ENCODE results near the gene NLGN1.

The NLGN1 gene

DNA sequence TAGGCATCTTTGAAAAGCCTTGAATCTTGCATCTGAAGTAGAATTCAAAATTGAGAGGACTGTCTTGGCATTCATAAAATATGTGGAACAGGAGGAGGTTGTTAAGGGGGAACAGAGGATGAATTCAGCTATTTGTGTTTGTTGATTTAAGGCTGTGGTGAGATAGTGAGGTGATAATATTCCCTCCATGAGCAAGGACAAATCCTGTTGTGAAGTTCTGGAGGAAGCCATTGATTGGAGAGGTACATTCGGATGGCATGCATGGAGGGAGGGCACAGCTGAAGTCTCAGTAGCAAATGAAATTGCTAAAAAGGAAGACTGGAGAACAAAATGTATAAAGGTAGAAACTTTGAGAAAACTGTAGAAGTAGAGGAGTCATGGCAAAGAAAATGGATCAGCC, 443.8 kb downstream of the NLGN1 start:
- H3K9me3 Mint-ChIP-seq = no peaks in the 10 kb centered on the region
- H3K27me3 Mint-ChIP-seq (ENCODE audit: low read depth) = no peaks in the 10 kb centered on the region
- no peak overlapping the region for H3K4me3 Mint-ChIP-seq
- no peaks in the 10 kb centered on the region for H3K4me1 Mint-ChIP-seq (ENCODE audit: low read depth)
- no peak overlapping the region for H3K27ac Mint-ChIP-seq
- H3K36me3 Mint-ChIP-seq (ENCODE audit: low read depth) = no peaks in the 10 kb centered on the region

DNA sequence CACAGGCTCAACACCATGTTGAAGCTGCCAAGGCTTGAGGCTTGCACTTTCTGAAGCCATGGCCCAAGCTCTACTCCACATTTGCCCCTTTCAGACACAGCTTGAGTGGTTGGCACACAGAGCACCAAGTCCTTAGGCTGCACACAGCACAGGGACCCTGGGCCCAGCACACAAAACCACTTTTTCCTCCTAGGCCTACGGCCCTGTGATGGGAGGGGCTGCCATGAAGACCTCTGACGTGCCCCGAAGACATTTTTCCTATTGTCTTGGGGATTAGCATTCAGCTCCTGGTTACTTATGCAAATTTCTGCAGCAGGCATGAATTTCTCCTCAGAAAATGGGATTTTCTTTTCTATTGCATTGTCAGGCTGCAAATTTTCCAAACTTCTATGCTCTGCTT, 445.5 kb downstream of the NLGN1 start:
- no peaks in the 10 kb centered on the region for H3K27me3 Mint-ChIP-seq (ENCODE audit: low read depth)
- no peaks in the 10 kb centered on the region for H3K4me1 Mint-ChIP-seq (ENCODE audit: low read depth)
- H3K27ac Mint-ChIP-seq = no peak overlapping the region
- H3K36me3 Mint-ChIP-seq (ENCODE audit: low read depth) = no peaks in the 10 kb centered on the region
- no peaks in the 10 kb centered on the region for H3K9me3 Mint-ChIP-seq
- H3K4me3 Mint-ChIP-seq = no peak overlapping the region

DNA sequence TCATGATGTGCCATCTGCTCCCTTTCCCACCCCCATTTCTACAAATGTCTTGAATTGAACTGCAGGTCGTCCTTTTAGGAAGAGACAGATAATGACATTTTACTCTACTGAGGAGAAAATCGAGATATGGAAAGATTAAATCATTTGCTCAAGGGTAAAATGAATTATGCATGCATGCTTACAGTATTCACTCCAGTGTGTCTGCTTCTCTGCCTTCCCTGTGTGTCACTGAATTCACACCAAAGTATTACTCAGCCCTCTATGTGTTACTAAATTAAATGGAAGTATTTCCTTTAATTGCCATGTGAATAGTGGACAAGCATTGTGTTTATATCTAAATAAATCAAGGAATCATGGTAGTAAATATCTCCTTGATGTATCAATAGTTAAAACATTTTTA, 449.0 kb downstream of the NLGN1 start:
- Mint-ChIP-seq H3K27ac (no peak overlapping the region), H3K27me3 (ENCODE audit: low read depth) (no peaks in the 10 kb centered on the region), H3K4me1 (ENCODE audit: low read depth) (no peaks in the 10 kb centered on the region), H3K4me3 (no peak overlapping the region), H3K36me3 (ENCODE audit: low read depth) (no peaks in the 10 kb centered on the region), H3K9me3 (no peaks in the 10 kb centered on the region)

DNA sequence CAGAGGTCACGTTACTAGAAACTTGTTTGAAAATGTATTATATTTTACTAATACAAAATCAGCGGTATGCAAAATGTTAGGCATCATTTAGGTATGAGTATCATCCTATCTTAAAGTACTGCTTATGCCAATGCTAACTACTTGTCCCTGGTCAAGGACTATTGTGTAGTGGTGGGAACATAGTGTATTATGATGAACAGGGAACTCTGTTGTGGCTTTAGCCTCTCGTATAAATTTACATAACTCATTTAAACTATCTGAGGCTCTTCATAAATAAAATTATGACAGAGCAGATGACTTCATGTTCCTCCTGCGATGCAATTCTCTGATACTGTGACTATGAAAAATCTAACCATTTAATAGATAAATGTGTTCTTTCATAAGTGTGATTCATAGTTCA, 451.9 kb downstream of the NLGN1 start:
- Mint-ChIP-seq H3K27ac (no peak overlapping the region), H3K27me3 (ENCODE audit: low read depth) (no peaks in the 10 kb centered on the region), H3K36me3 (ENCODE audit: low read depth) (no peaks in the 10 kb centered on the region), H3K4me1 (ENCODE audit: low read depth) (no peaks in the 10 kb centered on the region), H3K9me3 (no peaks in the 10 kb centered on the region), H3K4me3 (no peak overlapping the region)

DNA sequence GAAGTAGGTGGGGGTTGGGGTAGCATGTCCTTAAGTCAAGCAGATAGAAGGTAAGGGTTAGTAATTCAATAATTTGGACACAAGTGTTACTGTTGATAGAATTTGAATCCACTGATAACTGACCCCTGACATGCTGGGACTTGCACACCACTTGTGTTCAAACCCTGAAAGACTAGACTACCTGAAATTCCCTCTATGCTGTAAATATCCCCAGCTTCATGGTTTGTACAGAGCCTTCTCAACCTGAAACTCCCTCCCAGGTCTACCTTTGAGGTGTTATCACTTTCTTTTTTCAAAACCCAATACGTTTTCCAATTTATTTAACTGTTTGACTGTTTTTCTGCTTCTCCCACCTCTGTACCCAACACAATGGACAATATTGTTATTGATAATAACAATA, 459.6 kb downstream of the NLGN1 start:
- Mint-ChIP-seq H3K9me3 (no peaks in the 10 kb centered on the region), H3K4me3 (no peak overlapping the region), H3K27me3 (ENCODE audit: low read depth) (no peaks in the 10 kb centered on the region), H3K4me1 (ENCODE audit: low read depth) (no peaks in the 10 kb centered on the region), H3K27ac (no peak overlapping the region), H3K36me3 (ENCODE audit: low read depth) (no peaks in the 10 kb centered on the region)

DNA sequence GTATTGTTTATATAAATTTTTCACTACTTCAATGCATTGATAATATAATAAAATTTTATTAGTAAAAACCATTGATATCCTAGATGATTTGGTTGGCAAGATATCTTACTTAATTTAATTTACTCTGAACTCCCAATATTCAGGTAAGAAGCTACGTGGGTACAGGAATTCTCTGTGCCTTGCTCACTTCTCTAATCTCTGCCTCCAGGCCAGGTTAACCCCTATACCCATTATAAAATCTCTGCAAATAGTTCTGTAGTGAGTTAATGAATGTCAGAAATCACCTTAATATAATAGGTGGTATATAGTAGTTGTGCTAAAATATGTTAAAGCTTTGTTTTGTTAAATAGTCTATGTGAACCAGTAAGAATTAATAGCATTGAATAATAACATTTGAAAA, 465.2 kb downstream of the NLGN1 start:
- H3K4me1 Mint-ChIP-seq (ENCODE audit: low read depth) = no peaks in the 10 kb centered on the region
- H3K36me3 Mint-ChIP-seq (ENCODE audit: low read depth) = no peaks in the 10 kb centered on the region
- no peak overlapping the region for H3K4me3 Mint-ChIP-seq
- H3K27me3 Mint-ChIP-seq (ENCODE audit: low read depth) = no peaks in the 10 kb centered on the region
- no peak overlapping the region for H3K27ac Mint-ChIP-seq
- no peaks in the 10 kb centered on the region for H3K9me3 Mint-ChIP-seq

DNA sequence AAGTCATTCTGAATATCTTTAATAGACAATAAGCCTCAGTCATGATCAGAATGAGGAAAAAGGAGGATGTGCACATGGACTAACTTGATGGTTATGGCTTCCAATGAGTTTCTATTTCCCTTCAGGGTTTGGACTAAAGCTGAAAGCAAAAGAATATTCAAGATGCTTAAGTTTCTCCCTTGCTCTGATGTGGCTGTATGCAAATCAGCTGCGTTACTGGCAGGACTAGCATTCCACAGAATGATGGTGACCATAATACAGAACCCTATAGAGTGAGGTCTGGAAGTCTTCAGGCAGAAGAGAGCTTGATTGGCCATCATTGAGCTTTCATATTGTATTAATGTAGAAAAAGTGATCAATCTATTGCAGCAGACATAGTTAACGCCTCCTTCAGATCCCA, 466.0 kb downstream of the NLGN1 start:
- H3K27ac Mint-ChIP-seq = no peak overlapping the region
- no peaks in the 10 kb centered on the region for H3K36me3 Mint-ChIP-seq (ENCODE audit: low read depth)
- H3K4me3 Mint-ChIP-seq = no peak overlapping the region
- H3K9me3 Mint-ChIP-seq = no peaks in the 10 kb centered on the region
- no peaks in the 10 kb centered on the region for H3K4me1 Mint-ChIP-seq (ENCODE audit: low read depth)
- no peaks in the 10 kb centered on the region for H3K27me3 Mint-ChIP-seq (ENCODE audit: low read depth)

DNA sequence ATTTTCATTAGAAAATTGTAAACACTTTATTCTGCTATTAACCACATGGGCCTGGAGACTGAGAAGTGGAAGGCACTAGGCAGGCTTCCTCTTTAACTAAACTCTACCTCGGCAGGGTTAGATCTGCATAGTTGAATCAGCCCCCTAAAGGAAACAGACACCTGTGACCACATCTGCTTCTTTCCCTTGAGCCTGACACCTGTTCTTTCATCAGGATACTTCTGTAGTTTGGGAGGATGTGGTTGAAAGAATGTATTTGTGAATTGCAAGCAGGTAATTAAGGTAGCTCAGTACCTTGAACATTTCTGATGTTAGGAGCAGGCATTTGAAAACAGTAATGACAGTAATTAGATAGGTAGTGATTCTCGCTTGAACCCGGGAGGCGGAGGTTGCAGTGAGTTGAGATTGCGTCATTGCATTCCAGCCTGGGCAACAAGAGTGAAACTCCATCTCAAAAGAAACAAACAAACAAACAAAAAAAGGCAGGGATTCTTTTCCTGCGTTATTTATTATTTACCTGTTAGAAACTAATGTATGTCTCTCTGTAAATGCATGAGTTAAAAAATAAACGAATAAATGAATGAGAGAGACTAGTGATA, 468.5 kb downstream of the NLGN1 start:
- H3K36me3 Mint-ChIP-seq (ENCODE audit: low read depth) = no peaks in the 10 kb centered on the region
- H3K4me1 Mint-ChIP-seq (ENCODE audit: low read depth) = no peaks in the 10 kb centered on the region
- H3K4me3 Mint-ChIP-seq = no peak overlapping the region
- H3K9me3 Mint-ChIP-seq = no peaks in the 10 kb centered on the region
- H3K27me3 Mint-ChIP-seq (ENCODE audit: low read depth) = no peaks in the 10 kb centered on the region
- H3K27ac Mint-ChIP-seq = no peak overlapping the region

DNA sequence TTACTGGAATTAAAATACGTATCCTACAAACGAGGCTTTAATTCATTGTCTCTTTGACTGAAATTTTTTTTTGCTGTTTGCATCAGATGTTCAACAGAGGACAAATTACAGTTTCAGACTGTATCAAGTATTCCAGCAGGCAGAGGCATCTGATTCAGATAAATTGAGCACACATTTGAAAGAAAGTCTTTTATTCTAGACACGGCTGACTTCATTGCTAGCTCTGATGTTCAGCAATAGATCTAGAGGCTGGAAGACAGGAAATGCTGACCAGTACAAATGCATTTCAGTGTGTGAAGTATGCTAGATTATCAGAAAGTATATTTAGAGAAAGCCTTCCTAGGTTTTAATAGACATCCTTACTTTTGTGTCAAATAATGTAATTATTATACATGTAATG, 472.2 kb downstream of the NLGN1 start:
- Mint-ChIP-seq H3K9me3 (peaks cover 3% of the 10 kb centered on the region), H3K27ac (no peak overlapping the region), H3K4me3 (no peak overlapping the region), H3K27me3 (ENCODE audit: low read depth) (no peaks in the 10 kb centered on the region), H3K36me3 (ENCODE audit: low read depth) (no peaks in the 10 kb centered on the region), H3K4me1 (ENCODE audit: low read depth) (no peaks in the 10 kb centered on the region)

DNA sequence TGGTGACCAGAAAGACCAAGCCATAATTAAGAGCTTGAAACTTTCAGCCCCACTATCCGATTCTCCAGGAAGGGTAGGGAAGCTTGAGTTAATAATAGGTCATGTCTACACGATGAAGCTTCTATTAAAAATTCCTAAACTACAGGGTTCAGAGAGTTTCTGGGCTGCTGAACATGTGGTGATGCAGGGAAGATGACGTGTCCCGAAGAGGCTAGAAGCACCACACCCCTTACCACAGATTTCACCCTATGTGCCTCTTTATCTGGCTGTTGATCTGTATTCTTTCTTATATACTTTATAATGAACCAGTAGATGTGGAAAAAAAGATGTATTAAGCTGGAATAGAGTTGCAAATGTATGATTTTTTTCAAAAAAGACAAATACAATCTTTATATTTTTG, 473.4 kb downstream of the NLGN1 start:
- Mint-ChIP-seq H3K36me3 (ENCODE audit: low read depth) (no peaks in the 10 kb centered on the region), H3K4me3 (no peak overlapping the region), H3K4me1 (ENCODE audit: low read depth) (no peaks in the 10 kb centered on the region), H3K27ac (no peak overlapping the region), H3K27me3 (ENCODE audit: low read depth) (no peaks in the 10 kb centered on the region), H3K9me3 (peaks cover 3% of the 10 kb centered on the region)

DNA sequence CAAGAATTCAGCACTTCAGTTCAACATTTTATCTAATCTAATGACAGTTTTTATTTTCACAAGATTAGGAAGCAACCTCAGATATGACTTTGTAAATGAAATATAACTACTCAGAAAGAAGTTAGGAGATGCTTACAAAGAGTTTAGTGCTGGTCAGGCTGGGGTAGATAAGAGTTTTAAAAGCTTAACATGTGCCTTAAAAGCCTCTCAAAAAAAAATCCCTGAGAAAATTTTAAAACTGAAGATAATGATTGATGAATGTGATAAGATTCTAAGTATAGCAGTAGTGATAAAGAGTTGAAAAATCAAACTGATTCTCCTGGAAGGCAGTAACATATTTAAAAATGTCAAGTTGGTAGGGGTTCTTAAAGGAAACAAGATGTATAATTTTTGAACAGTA, 478.2 kb downstream of the NLGN1 start:
- H3K36me3 Mint-ChIP-seq (ENCODE audit: low read depth) = no peaks in the 10 kb centered on the region
- H3K4me3 Mint-ChIP-seq = no peak overlapping the region
- H3K27me3 Mint-ChIP-seq (ENCODE audit: low read depth) = no peaks in the 10 kb centered on the region
- peaks cover 3% of the 10 kb centered on the region for H3K9me3 Mint-ChIP-seq
- H3K4me1 Mint-ChIP-seq (ENCODE audit: low read depth) = no peaks in the 10 kb centered on the region
- no peak overlapping the region for H3K27ac Mint-ChIP-seq

DNA sequence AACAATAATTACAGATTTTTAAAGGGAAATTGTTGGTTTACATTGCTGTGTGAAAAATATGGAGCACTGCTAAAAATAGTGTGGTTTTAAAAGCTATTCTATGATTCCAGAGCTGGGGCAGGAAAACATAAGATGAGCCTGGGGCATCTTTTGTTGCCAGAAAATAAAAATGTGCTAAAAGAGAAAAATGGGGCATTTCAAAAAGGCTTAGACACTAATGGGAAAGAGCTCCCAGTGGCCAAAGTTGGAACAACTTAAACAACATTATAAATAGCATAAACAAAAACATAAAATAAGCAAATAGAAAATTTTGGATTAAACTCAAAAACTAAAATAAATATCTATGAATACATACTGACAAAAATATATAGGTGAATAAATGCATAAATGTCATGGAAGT, 478.9 kb downstream of the NLGN1 start:
- no peak overlapping the region for H3K4me3 Mint-ChIP-seq
- peaks cover 3% of the 10 kb centered on the region for H3K9me3 Mint-ChIP-seq
- H3K27me3 Mint-ChIP-seq (ENCODE audit: low read depth) = no peaks in the 10 kb centered on the region
- no peaks in the 10 kb centered on the region for H3K36me3 Mint-ChIP-seq (ENCODE audit: low read depth)
- no peaks in the 10 kb centered on the region for H3K4me1 Mint-ChIP-seq (ENCODE audit: low read depth)
- no peak overlapping the region for H3K27ac Mint-ChIP-seq

DNA sequence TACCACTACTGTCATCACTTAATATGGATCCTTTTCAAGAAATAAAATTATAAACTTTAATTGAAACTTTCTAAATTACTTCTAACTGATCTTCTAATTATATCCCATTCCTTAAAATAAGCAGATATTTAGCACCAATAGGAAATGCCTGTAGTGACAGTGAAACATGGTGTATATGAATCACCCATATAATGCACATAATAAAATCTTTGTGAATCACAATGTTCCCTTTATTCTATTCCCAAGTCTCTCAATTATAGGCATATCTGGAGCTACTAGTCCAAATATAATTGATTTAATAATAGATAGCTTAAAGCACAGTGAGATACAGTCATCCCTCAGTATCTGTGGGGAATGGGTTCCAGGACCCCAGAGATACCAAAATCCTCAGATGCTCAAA, 490.3 kb downstream of the NLGN1 start:
- Mint-ChIP-seq H3K27ac (no peak overlapping the region), H3K4me1 (ENCODE audit: low read depth) (no peaks in the 10 kb centered on the region), H3K27me3 (ENCODE audit: low read depth) (no peaks in the 10 kb centered on the region), H3K9me3 (peaks cover 3% of the 10 kb centered on the region), H3K4me3 (no peak overlapping the region), H3K36me3 (ENCODE audit: low read depth) (no peaks in the 10 kb centered on the region)

DNA sequence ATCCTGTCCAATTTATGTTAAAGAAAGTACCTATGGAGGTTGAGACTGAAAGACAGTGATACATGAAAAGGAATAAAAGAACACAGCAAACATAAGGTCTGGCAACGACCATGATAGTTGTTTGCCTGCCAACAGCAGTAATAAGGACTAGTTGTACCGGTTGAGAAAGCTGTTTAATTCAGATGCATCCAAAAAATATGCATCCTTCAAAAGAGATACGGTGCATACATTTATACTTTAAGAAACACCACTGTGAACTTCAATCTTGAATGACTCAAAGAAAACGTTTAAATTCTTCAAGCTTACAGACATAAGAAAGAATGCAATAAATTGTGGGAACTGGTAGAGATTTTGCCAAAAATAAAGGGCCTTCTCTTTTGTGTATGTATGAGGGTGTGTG, 492.1 kb downstream of the NLGN1 start:
- H3K27ac Mint-ChIP-seq = no peak overlapping the region
- H3K9me3 Mint-ChIP-seq = peaks cover 3% of the 10 kb centered on the region
- no peaks in the 10 kb centered on the region for H3K27me3 Mint-ChIP-seq (ENCODE audit: low read depth)
- no peaks in the 10 kb centered on the region for H3K36me3 Mint-ChIP-seq (ENCODE audit: low read depth)
- no peak overlapping the region for H3K4me3 Mint-ChIP-seq
- H3K4me1 Mint-ChIP-seq (ENCODE audit: low read depth) = no peaks in the 10 kb centered on the region

DNA sequence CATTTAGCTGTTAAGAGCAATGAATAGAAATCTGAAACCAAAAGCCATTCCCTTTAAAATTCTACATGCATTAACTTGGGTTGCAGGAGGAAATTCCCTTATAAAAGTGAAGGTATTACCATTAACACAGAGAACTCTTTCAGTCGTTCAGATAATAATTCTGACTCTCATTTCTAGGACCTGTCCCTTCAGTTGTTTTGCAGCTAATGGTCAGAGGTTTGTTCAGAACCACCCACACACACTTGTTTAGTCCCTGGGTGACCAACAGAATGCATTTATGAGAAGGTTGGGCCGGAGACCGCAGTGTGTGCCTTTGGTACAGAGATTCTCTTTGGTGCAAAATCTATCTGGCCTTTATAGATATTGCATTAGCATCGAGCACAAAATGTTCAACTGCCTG, 492.5 kb downstream of the NLGN1 start:
- H3K36me3 Mint-ChIP-seq (ENCODE audit: low read depth) = no peaks in the 10 kb centered on the region
- H3K9me3 Mint-ChIP-seq = peaks cover 3% of the 10 kb centered on the region
- no peaks in the 10 kb centered on the region for H3K4me1 Mint-ChIP-seq (ENCODE audit: low read depth)
- H3K27me3 Mint-ChIP-seq (ENCODE audit: low read depth) = no peaks in the 10 kb centered on the region
- no peak overlapping the region for H3K4me3 Mint-ChIP-seq
- no peak overlapping the region for H3K27ac Mint-ChIP-seq

Data from T-helper 1 cell treated with Interleukin-12 subunit alpha and Interleukin-12 subunit beta and Interleukin-4 antibody, amounts not matched to agents 30 μg/mL and 1 μg/mL, for 36 hours (primary cell).